Activated CD4-positive, alpha-beta T cell treated with anti-CD3 and anti-CD28 coated beads for 1 hour (primary cell): ENCODE measurements around the gene CECR2.

ENCODE experiments used
- DNase-seq: peaks from one replicate; pipeline ENCODE4 v3.0.0-alpha.2; 2020

The CECR2 gene

GRCh38 chr22:17576470-17576869 is 207.2 kb downstream of the CECR2 start:
- no peak for DNase-seq

GRCh38 chr22:17578136-17578754 is 209.0 kb downstream of the CECR2 start:
- no peak for DNase-seq

- no peak for DNase-seq
Observed at GRCh38 chr22:17579535-17579981, 210.3 kb downstream of the CECR2 start.

DNA sequence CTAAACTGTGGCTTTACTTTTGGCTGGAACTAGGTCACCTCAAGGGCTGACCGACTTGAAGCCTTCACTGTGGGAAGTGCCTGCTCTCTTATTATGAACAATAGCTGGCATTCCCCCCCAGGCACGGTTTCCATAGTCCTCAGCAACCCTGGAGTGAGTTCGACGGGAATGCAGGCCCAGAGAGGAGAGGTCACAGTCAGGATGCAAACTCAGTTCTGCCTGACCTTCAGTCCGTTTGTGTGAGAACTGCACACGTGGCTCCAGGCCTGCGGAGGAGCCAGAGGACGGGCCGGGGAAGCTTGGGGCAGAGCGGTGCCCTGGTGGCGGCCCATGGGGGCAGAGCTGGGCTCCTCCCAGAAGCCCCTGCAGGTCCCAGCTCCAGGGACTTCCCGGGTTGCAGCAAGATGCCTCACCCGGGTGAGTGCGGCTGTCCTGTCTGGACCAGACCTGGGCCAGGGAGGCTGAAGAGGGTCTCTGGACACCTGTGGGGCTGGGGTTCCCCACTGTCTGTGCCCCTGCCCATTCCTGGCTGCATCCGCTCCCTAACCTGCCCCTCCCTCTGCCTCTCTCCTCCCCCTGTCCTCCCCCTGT is 211.3 kb downstream of the CECR2 start:
- no peak for DNase-seq

DNA sequence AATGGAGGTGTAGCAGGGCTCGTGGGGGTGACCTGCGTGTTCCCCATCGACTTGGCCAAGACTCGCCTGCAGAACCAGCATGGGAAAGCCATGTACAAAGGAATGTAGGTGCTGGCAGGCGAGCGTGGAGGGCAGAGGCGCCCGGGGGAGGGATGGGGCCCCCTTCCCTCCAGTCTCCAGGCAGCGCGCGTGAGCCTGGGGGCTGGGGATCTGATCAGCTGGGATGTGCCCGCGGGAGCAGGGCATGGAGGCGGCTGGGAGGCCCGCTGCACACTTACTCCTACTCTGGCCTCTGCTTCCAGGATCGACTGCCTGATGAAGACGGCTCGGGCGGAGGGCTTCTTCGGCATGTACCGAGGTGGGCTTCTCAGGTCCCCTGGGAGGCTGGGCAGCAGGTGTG is 211.8 kb downstream of the CECR2 start:
- DNase-seq: no peak

- no peak for DNase-seq
Observed at GRCh38 chr22:17581631-17582030, 212.4 kb downstream of the CECR2 start.

DNA sequence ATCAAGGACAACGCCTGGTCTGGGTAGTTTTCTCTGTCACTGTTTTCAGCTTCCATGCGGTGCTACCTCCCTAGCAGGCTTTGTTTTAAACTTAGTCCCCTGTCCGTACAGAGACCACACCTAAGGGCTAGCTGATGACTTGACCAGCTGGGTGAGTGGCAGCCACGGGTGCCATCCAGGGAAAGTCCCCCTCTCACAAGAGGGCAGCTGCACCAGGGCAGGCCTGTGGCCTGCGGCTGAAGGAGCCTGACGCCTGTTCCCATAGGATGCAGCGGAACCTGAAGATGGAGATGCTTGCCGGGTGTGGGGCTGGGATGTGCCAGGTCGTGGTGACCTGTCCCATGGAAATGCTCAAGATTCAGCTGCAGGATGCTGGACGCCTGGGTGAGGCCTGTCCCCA is 213.9 kb downstream of the CECR2 start:
- no peak for DNase-seq

- no peak for DNase-seq
Observed at GRCh38 chr22:17586831-17587440, 217.7 kb downstream of the CECR2 start.

GRCh38 chr22:17587629-17588028 is 218.4 kb downstream of the CECR2 start:
- no peak for DNase-seq

DNA sequence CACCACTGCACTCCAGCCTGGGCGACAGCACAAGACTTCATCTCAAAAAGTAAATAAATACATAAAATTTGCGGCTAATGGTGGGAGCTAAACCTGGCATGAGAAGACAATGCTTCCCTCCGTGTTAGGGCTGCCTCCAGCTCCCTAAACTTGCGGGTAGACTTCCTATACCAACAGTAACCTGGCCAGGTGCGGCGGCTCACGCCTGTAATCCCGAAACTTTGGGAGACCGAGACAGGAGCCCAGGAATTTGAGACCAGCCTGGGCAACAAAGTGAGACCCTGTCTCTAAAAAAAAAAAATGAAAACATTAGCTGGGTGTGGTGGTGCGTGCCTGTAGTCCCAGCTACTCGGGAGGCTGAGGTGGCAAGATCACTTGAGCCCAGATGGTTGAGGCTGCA is 219.3 kb downstream of the CECR2 start:
- no peak for DNase-seq

DNA sequence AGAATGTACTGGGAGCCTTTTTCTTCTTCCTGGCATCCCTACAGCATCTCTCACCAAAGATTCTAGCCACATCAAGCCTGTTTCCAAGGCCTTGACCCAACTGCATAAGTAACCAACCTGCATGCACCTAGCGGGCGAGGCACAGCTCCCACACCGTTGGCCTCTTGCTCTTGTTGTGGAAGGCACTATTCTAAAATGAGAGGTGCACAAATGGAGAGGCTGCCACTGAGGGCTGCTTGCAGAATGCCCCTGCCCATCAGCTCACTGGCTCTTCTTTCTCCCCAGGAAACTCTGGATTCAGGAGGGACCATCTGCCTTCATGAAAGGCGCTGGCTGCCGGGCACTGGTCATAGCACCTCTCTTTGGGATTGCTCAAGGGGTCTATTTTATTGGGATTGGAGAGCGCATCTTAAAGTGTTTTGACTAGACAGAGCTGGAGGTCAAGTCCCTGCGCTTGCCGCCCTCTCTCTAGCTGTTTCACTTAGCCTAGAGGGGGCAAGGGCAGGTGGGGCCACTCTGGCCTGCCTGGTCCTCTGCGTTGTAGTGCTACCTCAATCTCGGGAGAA is 220.6 kb downstream of the CECR2 start:
- DNase-seq: no peak

- no peak for DNase-seq
Observed at GRCh38 chr22:17590586-17590985, 221.3 kb downstream of the CECR2 start.

- no peak for DNase-seq
Observed at GRCh38 chr22:17592201-17592600, 222.9 kb downstream of the CECR2 start.

- DNase-seq: no peak
Observed at GRCh38 chr22:17596226-17596625, 227.0 kb downstream of the CECR2 start.

- no peak for DNase-seq
Observed at GRCh38 chr22:17597217-17597616, 228.0 kb downstream of the CECR2 start.

GRCh38 chr22:17598318-17598717 is 229.1 kb downstream of the CECR2 start:
- no peak for DNase-seq

DNA sequence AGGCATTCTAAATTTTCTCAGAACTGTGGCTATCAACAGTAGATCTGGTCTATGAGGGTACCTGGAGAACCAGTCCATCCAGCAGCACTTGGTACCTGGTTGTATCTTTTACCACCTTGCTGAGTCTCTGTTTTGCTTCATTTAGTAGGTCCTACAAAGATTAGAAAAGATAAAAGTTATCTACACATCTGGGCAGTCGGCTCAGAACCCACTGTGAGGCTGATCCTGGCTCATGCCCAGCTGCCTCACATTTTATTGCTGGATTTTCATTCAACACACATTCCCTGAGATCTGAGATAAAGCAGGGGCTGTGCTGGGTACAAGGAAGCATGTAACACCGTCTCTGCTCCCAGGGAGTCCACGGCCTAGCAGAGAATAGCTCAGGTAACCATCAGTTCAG is 231.8 kb downstream of the CECR2 start:
- no peak for DNase-seq

DNA sequence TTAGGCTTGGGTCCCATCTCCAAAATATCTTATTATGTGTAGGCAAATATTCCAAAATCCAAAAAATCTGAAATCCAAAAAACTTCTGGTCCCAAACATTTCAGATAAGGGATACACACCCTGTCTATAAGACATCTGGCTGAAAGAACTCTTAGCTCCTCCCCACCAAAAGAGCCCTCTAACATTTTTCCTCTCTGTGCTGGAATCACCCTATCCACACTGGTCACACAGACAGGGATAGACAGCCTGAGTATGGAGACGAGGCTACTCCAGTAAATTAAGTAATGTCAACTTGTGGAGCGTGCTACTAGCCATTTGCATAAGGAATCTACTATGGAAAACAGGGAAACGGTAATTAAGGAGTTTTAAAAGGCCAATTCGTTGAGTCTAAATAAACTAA is 234.4 kb downstream of the CECR2 start:
- no peak for DNase-seq

DNA sequence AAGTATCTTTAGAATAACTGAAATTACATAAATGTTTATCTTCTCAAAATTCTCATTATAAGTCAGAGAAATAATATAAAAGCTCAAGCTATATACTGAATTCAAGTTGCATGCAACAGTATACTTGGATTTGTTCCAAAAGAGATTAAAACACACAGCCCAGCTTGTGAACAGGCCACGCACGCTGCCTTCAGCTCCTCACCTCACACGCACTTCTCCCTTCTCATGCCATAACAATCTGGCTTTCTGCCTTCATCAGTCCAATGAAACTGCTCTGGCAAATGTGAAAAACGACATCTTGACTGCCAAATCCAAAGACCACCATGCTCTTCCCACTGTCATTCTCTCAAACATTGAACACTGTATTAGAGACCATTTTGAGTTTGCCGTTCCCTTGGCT is 237.2 kb downstream of the CECR2 start:
- no peak for DNase-seq
